Measurements from ENCODE around the gene KNDC1.

DNA sequence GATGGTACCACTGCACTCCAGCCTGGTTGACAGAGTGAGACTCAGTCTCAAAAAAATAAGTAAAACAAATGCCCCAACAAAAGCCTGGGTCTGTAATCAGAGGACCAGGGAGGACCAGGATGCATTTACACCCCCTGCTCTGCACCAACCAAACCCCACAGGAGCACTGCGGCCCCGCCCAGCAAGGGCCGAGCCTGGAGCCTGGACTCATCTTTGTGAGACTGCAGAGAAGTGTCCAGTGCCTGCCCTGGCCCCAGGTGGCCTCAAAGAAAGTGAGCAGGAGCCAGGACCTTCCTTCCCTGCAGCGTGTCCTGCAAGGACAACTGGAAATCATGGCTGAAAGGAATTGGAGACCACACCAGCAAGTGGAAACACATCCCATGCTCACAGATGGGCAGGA lies 31.6 kb downstream of the KNDC1 start:
- TF ChIP-seq CTCF (IDR thresholded peaks at IDR 0.05), result no peak
- no peak for TF ChIP-seq POLR2A (IDR thresholded peaks at IDR 0.05)
